Ureter (tissue), 1 donor: ENCODE results near the gene RRBP1. TPM values are rescaled to one million over a fixed set of nuclear protein-coding genes. Genes with fewer than 3 reads are reported as not detected.

Experiments used
- DNase-seq: peaks from one replicate; pipeline ENCODE4 v3.0.0-alpha.2; 2020; ENCODE audit warnings: low spot score
- total RNA-seq: library from RNA; stranded (reverse); gene quantifications from one replicate; pipeline ENCODE4 v1.2.4, GENCODE V29; 2023
- donor health status: DM: yes; HTN: yes; CAD: no.

The RRBP1 gene
- 144 TPM for total RNA-seq

- peak; percentile 99 for DNase-seq
Observed at GRCh38 chr20:17682103-17682888, at the start of gene RRBP1. Gene RRBP1 (minus strand): TSS chr20:17682242. CDS start chr20:17660507, 21,735 bp downstream.

GRCh38 chr20:17731233-17731632 lies 49.2 kb upstream of the RRBP1 start:
- no peak for DNase-seq

GRCh38 chr20:17730071-17730470 lies 48.0 kb upstream of the RRBP1 start:
- DNase-seq = no peak

GRCh38 chr20:17728074-17728473 lies 46.0 kb upstream of the RRBP1 start:
- no peak for DNase-seq

GRCh38 chr20:17727351-17727750 lies 45.3 kb upstream of the RRBP1 start:
- DNase-seq = no peak

- no peak for DNase-seq
Observed at GRCh38 chr20:17726902-17727301, 44.9 kb upstream of the RRBP1 start.

- no peak for DNase-seq
Observed at GRCh38 chr20:17725094-17725835, 43.2 kb upstream of the RRBP1 start.

- DNase-seq = no peak
Observed at GRCh38 chr20:17723301-17723691, 41.3 kb upstream of the RRBP1 start.

GRCh38 chr20:17722493-17723300 lies 40.7 kb upstream of the RRBP1 start:
- DNase-seq = no peak

GRCh38 chr20:17721802-17722486 lies 39.9 kb upstream of the RRBP1 start:
- no peak for DNase-seq

GRCh38 chr20:17720755-17721154 lies 38.7 kb upstream of the RRBP1 start:
- no peak for DNase-seq

GRCh38 chr20:17716331-17716730 lies 34.3 kb upstream of the RRBP1 start:
- no peak for DNase-seq

GRCh38 chr20:17715075-17715474 lies 33.0 kb upstream of the RRBP1 start:
- no peak for DNase-seq

- DNase-seq = no peak
Observed at GRCh38 chr20:17714597-17714996, 32.6 kb upstream of the RRBP1 start.

GRCh38 chr20:17712708-17713107 lies 30.7 kb upstream of the RRBP1 start:
- DNase-seq = no peak

- DNase-seq = no peak
Observed at GRCh38 chr20:17712201-17712600, 30.2 kb upstream of the RRBP1 start.

GRCh38 chr20:17711267-17711627 lies 29.2 kb upstream of the RRBP1 start:
- no peak for DNase-seq

GRCh38 chr20:17710379-17711266 lies 28.6 kb upstream of the RRBP1 start:
- peak; percentile 49 for DNase-seq

- DNase-seq = no peak
Observed at GRCh38 chr20:17709361-17710293, 27.6 kb upstream of the RRBP1 start.
